Liver (tissue), 9 donors: ENCODE measurements around the gene TLK2. TPM values are rescaled to one million over a fixed set of nuclear protein-coding genes. Genes with fewer than 3 reads are reported as not detected.

Experiments used
- DNase-seq: peaks from one replicate; pipeline ENCODE4 v3.0.0-alpha.2; 2017; ENCODE audit warnings: low spot score
- H3K27ac ChIP-seq, 2 donors: one replicate each; pipeline ENCODE4 v1.7.0; 2013; ENCODE audit warnings: inconsistent platforms in 2 of 2, low read length in 2 of 2, control low read depth in 1 of 2, low read depth in 1 of 2, mild to moderate bottlenecking in 1 of 2
- H3K27me3 ChIP-seq, 4 donors: one replicate each; pipeline versions ENCODE4 v1.6.1 to v1.7.0; 2013; ENCODE audit warnings: low read length in 3 of 4, inconsistent platforms in 1 of 4, mild to moderate bottlenecking in 1 of 4, moderate library complexity in 1 of 4; ENCODE audit not compliant: control insufficient read depth in 4 of 4, insufficient read depth in 4 of 4
- H3K36me3 ChIP-seq, 4 donors: one replicate each; pipeline versions ENCODE4 v1.6.1 to v1.7.0; 2013; ENCODE audit warnings: low read length in 3 of 4, mild to moderate bottlenecking in 3 of 4, low read depth in 1 of 4, moderate library complexity in 1 of 4; ENCODE audit not compliant: control insufficient read depth in 4 of 4, insufficient read depth in 3 of 4
- H3K4me1 ChIP-seq, 4 donors: one replicate each; pipeline versions ENCODE4 v1.6.1 to v1.7.0; 2013; ENCODE audit warnings: low read length in 3 of 4, mild to moderate bottlenecking in 3 of 4, moderate library complexity in 1 of 4; ENCODE audit not compliant: control insufficient read depth in 4 of 4, insufficient read depth in 4 of 4
- H3K4me3 ChIP-seq, 3 donors: one replicate each; pipeline versions ENCODE4 v1.6.1 to v1.7.0; 2013; ENCODE audit warnings: low read length in 3 of 3, control low read depth in 1 of 3, low read depth in 1 of 3, mild to moderate bottlenecking in 1 of 3
- H3K9ac ChIP-seq, 2 donors: one replicate each; pipeline ENCODE4 v1.7.0; 2013; ENCODE audit warnings: low read length in 2 of 2, mild to moderate bottlenecking in 2 of 2, moderate library complexity in 2 of 2, control low read depth in 1 of 2, low read depth in 1 of 2
- H3K9me3 ChIP-seq, 4 donors: one replicate each; pipeline versions ENCODE4 v1.6.1 to v1.7.0; 2013; ENCODE audit warnings: low read length in 3 of 4; ENCODE audit not compliant: control insufficient read depth in 4 of 4
- EGR1 ChIP-seq, 2 donors: IDR thresholded peaks; 2 replicates each; pipeline ENCODE4 v1.6.1; 2016 to 2018; ENCODE audit warnings: antibody characterized with exemption in 2 of 2, low read depth in 2 of 2
- FOXA1 ChIP-seq: IDR thresholded peaks from 2 replicates; pipeline ENCODE4 v1.6.1; 2016; ENCODE audit warnings: antibody characterized with exemption
- FOXA2 ChIP-seq: IDR thresholded peaks from 2 replicates; pipeline ENCODE4 v1.6.1; 2016; ENCODE audit warnings: antibody characterized with exemption
- HNF4A ChIP-seq, 2 donors: conservative IDR thresholded peaks; 2 replicates each; pipeline ENCODE4 v1.6.1; 2016; ENCODE audit warnings: antibody characterized with exemption in 2 of 2, mild to moderate bottlenecking in 2 of 2
- NR2F2 ChIP-seq: IDR thresholded peaks from 2 replicates; pipeline ENCODE4 v1.6.1; 2016; ENCODE audit warnings: antibody characterized with exemption
- RAD21 ChIP-seq, 2 donors: IDR thresholded peaks; 2 replicates each; pipeline ENCODE4 v1.6.1; 2016; ENCODE audit warnings: antibody characterized with exemption in 2 of 2, mild to moderate bottlenecking in 2 of 2
- RXRA ChIP-seq, 2 donors: IDR thresholded peaks; 2 replicates each; pipeline ENCODE4 v1.6.1; 2017 to 2018; ENCODE audit warnings: antibody characterized with exemption in 2 of 2, mild to moderate bottlenecking in 1 of 2
- SP1 ChIP-seq: IDR thresholded peaks from 2 replicates; pipeline ENCODE4 v1.6.1; 2018; ENCODE audit warnings: antibody characterized with exemption, mild to moderate bottlenecking
- TAF1 ChIP-seq: conservative IDR thresholded peaks from 2 replicates; pipeline ENCODE4 v1.6.1; 2016; ENCODE audit warnings: antibody characterized with exemption, mild to moderate bottlenecking
- YY1 ChIP-seq: IDR thresholded peaks from 2 replicates; pipeline ENCODE4 v1.6.1; 2016; ENCODE audit warnings: antibody characterized with exemption, mild to moderate bottlenecking
- WGBS: extraction: QIAGEN DNeasy Blood & Tissue Kit; methylation state at CpG from one replicate; pipeline ENCODE4 v1.1.7; 2013; 5-methylcytosine and 5-hydroxymethylcytosine counted together
- polyA plus RNA-seq, 2 donors: library from polyadenylated mRNA; stranded (reverse) in 1 of 2; unstranded in 1 of 2; fragments of 200-250 nt in 1 of 2; fragments of >200 nt in 1 of 2; fragmentation: Nextera tagmentation in 1 of 2; extraction: Ambion mirVana in 1 of 2; gene quantifications; one replicate each; pipeline versions ENCODE4 v1.2.1 to v1.2.3, GENCODE V29; 2013 to 2015
- total RNA-seq, 2 donors: library from RNA; depleted of rRNA; stranded (reverse); fragments of >200 nt; gene quantifications; one replicate each; pipeline ENCODE4 v1.2.3, GENCODE V29; 2014
- TF ChIP-seq, protein P1 (sequence below): IDR thresholded peaks from 2 replicates; pipeline ENCODE4 v1.6.1; 2016; ENCODE audit warnings: antibody characterized with exemption
- TF ChIP-seq, protein P2 (sequence below): IDR thresholded peaks from 2 replicates; pipeline ENCODE4 v1.6.1; 2016; ENCODE audit warnings: antibody characterized with exemption
- TF ChIP-seq, protein P3 (sequence below): IDR thresholded peaks from 2 replicates; pipeline ENCODE4 v1.6.1; 2016; ENCODE audit warnings: antibody characterized with exemption
- TF ChIP-seq, protein P4 (sequence below): fragments of 150-350 bp; IDR thresholded peaks from 2 replicates; pipeline ENCODE4 v1.5.1; 2017; ENCODE audit warnings: improper control_type of control experiment, low read depth, low read length; ENCODE audit not compliant: missing input control
- donor health status: healthy.
- donor health status: healthy.
- donor health status: healthy.
- donor health status: healthy.
- donor health status: healthy.

Gene TLK2
- total and polyA plus RNA-seq, 4 donors: 4.2 to 25.8 (median 14.8) TPM

DNA sequence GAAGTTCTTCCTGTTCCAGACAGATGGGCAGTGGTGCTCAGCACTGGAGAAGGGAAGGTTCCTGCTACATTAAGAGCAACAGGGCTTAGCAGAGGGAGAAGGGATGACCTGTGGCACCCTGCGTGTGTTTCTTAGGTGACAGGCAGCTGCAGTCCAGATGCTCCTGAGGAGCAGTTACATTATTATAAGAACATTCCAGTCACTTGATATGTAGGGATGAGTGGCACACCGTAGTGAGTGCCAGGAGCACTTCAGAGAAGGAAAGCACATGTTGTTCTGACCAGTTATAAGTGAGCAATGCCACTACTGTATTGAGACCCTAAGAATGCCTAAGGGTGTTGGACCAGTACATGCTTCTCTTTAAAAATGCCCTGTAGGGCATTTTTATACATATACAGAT, 108.9 kb downstream of the TLK2 start:
- no peak for DNase-seq
- WGBS: 95% methylated on average over 2 of the region's 2 CpGs
- Histone ChIP-seq H3K9me3 (no peaks in the 10 kb centered on the region), H3K9ac (no peak overlapping the region), H3K27me3 (no peaks in the 10 kb centered on the region), H3K36me3 (peaks cover 0 to 20% (median 18%) of the 10 kb centered on the region in 4 donors), H3K4me3 (no peak overlapping the region), H3K27ac (no peak overlapping the region), H3K4me1 (no peaks in the 10 kb centered on the region)
- TF ChIP-seq, protein P1, sequence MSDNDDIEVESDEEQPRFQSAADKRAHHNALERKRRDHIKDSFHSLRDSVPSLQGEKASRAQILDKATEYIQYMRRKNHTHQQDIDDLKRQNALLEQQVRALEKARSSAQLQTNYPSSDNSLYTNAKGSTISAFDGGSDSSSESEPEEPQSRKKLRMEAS: no peak
- TF ChIP-seq, protein P2, sequence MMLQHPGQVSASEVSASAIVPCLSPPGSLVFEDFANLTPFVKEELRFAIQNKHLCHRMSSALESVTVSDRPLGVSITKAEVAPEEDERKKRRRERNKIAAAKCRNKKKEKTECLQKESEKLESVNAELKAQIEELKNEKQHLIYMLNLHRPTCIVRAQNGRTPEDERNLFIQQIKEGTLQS: no peak
- TF ChIP-seq SP1 (no peak), FOXA2 (no peak), FOXA1 (no peak), RAD21 (IDR thresholded peaks at IDR 0.05) (no peak), EGR1 (IDR thresholded peaks at IDR 0.05; ENCODE audit: low read depth in 2 of 2) (no peak), HNF4A (conservative IDR thresholded peaks at IDR 0.05) (no peak)
- TF ChIP-seq, protein P3, sequence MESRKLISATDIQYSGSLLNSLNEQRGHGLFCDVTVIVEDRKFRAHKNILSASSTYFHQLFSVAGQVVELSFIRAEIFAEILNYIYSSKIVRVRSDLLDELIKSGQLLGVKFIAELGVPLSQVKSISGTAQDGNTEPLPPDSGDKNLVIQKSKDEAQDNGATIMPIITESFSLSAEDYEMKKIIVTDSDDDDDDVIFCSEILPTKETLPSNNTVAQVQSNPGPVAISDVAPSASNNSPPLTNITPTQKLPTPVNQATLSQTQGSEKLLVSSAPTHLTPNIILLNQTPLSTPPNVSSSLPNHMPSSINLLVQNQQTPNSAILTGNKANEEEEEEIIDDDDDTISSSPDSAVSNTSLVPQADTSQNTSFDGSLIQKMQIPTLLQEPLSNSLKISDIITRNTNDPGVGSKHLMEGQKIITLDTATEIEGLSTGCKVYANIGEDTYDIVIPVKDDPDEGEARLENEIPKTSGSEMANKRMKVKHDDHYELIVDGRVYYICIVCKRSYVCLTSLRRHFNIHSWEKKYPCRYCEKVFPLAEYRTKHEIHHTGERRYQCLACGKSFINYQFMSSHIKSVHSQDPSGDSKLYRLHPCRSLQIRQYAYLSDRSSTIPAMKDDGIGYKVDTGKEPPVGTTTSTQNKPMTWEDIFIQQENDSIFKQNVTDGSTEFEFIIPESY: no peak

DNA sequence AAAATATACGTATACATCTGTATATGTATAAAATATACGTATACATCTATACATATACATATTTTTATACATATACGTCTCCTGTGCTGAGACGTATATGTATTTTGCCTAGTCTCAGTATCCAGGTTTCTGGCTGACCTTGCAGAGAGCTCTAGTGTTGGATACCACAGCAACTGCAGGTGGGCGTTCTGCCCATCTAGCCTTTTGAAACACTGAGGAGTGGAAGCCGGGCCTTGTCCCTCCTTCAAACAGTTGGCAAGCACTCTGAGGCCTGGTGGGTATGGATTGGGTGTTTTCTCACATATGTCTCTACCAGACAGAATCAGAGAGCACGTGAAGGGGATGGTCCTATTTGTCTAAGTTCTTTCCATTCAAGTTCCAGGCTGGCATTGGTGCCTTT, 109.5 kb downstream of the TLK2 start:
- H3K27me3 ChIP-seq: no peaks in the 10 kb centered on the region
- no peak overlapping the region for H3K4me3 ChIP-seq
- TF ChIP-seq, protein P3: no peak
- TF ChIP-seq FOXA1: no peak
- no peak for TF ChIP-seq RXRA (IDR thresholded peaks at IDR 0.05)
- H3K9me3 ChIP-seq: no peaks in the 10 kb centered on the region
- no peaks in the 10 kb centered on the region for H3K4me1 ChIP-seq
- 95% methylated on average over 7 of the region's 7 CpGs for WGBS
- no peak overlapping the region for H3K9ac ChIP-seq
- DNase-seq: no peak
- H3K27ac ChIP-seq: no peak overlapping the region
- peaks cover 0 to 21% (median 17%) of the 10 kb centered on the region in 4 donors for H3K36me3 ChIP-seq

DNA sequence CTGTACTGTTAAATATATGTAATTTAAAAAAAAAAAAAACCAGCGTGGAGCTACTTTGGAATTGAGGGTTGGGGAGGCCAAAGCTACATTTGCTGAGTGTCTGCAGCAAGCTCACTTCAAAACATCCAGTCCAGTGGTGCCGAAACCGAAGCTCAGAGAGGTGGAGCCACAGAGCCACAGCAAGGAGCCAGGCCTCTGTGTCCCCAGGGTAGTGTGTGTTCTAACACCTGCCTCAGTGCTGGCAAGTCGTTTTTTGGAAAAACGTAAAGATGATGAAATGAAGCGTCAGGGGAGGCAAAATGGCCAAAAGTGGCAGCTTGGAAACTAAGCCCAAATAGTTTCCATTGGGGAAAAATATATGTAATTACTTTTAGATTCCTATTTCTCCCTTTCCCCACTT, 112.7 kb downstream of the TLK2 start:
- Histone ChIP-seq H3K36me3 (peaks cover 0 to 16% (median 14%) of the 10 kb centered on the region in 4 donors), H3K9ac (no peak overlapping the region), H3K4me3 (no peak overlapping the region), H3K4me1 (peaks cover 0 to 2% (median under 1%) of the 10 kb centered on the region in 4 donors), H3K9me3 (no peaks in the 10 kb centered on the region), H3K27ac (no peak overlapping the region), H3K27me3 (no peaks in the 10 kb centered on the region)
- 91% methylated on average over 6 of the region's 6 CpGs for WGBS
- DNase-seq: no peak
- TF ChIP-seq NR2F2 (no peak), FOXA1 (no peak), TAF1 (no peak), FOXA2 (no peak), EGR1 (IDR thresholded peaks at IDR 0.05; ENCODE audit: low read depth in 2 of 2) (no peak), YY1 (no peak), HNF4A (conservative IDR thresholded peaks at IDR 0.05) (no peak)
- TF ChIP-seq, protein P2: no peak
- TF ChIP-seq, protein P4, sequence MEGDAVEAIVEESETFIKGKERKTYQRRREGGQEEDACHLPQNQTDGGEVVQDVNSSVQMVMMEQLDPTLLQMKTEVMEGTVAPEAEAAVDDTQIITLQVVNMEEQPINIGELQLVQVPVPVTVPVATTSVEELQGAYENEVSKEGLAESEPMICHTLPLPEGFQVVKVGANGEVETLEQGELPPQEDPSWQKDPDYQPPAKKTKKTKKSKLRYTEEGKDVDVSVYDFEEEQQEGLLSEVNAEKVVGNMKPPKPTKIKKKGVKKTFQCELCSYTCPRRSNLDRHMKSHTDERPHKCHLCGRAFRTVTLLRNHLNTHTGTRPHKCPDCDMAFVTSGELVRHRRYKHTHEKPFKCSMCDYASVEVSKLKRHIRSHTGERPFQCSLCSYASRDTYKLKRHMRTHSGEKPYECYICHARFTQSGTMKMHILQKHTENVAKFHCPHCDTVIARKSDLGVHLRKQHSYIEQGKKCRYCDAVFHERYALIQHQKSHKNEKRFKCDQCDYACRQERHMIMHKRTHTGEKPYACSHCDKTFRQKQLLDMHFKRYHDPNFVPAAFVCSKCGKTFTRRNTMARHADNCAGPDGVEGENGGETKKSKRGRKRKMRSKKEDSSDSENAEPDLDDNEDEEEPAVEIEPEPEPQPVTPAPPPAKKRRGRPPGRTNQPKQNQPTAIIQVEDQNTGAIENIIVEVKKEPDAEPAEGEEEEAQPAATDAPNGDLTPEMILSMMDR: no peak
- TF ChIP-seq, protein P1: no peak
- TF ChIP-seq, protein P3: no peak
